SK-N-SH (cell line): Measurements from ENCODE around the gene VASN.

Experiments
- EZH2phosphoT487 ChIP-seq: fragments of 200-600 bp; sonication (generic); IDR thresholded peaks from 2 replicates; pipeline ENCODE4 v1.6.1; 2017; ENCODE audit warnings: low read depth, mixed run types, mild to moderate bottlenecking, antibody characterized with exemption, moderate library complexity, borderline replicate concordance
- RAD21 ChIP-seq: IDR thresholded peaks from 2 replicates; pipeline ENCODE4 v1.6.1; 2012; ENCODE audit warnings: mild to moderate bottlenecking, low read length
- TF ChIP-seq, protein P1 (sequence below): IDR thresholded peaks from 2 replicates; pipeline ENCODE4 v1.6.1; 2012; ENCODE audit warnings: mild to moderate bottlenecking, low read depth, low read length, moderate library complexity
- TF ChIP-seq, protein P2 (sequence below): fragments of 200-600 bp; sonication (generic); IDR thresholded peaks from 2 replicates; pipeline ENCODE4 v1.6.1; 2017; ENCODE audit warnings: antibody characterized with exemption, mild to moderate bottlenecking, moderate library complexity

DNA sequence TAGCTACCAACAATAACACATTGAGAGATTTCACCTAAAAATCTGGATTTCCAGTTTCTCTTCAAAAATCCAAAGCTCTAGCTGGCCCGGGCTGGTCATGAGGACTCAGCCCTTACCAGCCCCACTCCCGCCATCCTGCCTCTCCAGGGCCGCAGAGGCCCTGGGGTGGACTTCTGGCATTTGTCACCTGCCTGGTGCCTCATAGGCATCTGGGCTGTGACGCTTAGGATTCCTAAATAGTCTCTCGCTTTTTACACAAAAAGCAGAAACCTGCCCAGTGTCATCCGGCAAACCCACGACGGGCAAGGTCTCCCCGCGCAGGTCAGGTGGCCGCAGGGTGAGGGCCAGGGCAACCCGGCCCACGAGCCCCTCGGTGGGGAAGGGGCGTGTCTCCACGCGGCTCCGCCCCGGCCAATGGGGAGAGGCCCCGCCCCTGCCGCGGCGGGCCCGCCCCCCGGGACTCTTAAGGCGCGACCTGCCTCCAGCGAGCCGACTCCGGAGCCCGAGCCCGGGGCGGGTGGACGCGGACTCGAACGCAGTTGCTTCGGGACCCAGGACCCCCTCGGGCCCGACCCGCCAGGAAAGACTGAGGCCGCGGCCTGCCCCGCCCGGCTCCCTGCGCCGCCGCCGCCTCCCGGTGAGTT, at the start of gene VASN:
- TF ChIP-seq, protein P1, sequence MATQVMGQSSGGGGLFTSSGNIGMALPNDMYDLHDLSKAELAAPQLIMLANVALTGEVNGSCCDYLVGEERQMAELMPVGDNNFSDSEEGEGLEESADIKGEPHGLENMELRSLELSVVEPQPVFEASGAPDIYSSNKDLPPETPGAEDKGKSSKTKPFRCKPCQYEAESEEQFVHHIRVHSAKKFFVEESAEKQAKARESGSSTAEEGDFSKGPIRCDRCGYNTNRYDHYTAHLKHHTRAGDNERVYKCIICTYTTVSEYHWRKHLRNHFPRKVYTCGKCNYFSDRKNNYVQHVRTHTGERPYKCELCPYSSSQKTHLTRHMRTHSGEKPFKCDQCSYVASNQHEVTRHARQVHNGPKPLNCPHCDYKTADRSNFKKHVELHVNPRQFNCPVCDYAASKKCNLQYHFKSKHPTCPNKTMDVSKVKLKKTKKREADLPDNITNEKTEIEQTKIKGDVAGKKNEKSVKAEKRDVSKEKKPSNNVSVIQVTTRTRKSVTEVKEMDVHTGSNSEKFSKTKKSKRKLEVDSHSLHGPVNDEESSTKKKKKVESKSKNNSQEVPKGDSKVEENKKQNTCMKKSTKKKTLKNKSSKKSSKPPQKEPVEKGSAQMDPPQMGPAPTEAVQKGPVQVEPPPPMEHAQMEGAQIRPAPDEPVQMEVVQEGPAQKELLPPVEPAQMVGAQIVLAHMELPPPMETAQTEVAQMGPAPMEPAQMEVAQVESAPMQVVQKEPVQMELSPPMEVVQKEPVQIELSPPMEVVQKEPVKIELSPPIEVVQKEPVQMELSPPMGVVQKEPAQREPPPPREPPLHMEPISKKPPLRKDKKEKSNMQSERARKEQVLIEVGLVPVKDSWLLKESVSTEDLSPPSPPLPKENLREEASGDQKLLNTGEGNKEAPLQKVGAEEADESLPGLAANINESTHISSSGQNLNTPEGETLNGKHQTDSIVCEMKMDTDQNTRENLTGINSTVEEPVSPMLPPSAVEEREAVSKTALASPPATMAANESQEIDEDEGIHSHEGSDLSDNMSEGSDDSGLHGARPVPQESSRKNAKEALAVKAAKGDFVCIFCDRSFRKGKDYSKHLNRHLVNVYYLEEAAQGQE: peak; percentile 68; the same call in 1 of the 2 replicates
- TF ChIP-seq EZH2phosphoT487: no peak
- no peak for TF ChIP-seq RAD21
- TF ChIP-seq, protein P2, sequence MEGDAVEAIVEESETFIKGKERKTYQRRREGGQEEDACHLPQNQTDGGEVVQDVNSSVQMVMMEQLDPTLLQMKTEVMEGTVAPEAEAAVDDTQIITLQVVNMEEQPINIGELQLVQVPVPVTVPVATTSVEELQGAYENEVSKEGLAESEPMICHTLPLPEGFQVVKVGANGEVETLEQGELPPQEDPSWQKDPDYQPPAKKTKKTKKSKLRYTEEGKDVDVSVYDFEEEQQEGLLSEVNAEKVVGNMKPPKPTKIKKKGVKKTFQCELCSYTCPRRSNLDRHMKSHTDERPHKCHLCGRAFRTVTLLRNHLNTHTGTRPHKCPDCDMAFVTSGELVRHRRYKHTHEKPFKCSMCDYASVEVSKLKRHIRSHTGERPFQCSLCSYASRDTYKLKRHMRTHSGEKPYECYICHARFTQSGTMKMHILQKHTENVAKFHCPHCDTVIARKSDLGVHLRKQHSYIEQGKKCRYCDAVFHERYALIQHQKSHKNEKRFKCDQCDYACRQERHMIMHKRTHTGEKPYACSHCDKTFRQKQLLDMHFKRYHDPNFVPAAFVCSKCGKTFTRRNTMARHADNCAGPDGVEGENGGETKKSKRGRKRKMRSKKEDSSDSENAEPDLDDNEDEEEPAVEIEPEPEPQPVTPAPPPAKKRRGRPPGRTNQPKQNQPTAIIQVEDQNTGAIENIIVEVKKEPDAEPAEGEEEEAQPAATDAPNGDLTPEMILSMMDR: no peak
